ENCODE measurements around the gene PHACTR1.

- TF ChIP-seq, protein P1, sequence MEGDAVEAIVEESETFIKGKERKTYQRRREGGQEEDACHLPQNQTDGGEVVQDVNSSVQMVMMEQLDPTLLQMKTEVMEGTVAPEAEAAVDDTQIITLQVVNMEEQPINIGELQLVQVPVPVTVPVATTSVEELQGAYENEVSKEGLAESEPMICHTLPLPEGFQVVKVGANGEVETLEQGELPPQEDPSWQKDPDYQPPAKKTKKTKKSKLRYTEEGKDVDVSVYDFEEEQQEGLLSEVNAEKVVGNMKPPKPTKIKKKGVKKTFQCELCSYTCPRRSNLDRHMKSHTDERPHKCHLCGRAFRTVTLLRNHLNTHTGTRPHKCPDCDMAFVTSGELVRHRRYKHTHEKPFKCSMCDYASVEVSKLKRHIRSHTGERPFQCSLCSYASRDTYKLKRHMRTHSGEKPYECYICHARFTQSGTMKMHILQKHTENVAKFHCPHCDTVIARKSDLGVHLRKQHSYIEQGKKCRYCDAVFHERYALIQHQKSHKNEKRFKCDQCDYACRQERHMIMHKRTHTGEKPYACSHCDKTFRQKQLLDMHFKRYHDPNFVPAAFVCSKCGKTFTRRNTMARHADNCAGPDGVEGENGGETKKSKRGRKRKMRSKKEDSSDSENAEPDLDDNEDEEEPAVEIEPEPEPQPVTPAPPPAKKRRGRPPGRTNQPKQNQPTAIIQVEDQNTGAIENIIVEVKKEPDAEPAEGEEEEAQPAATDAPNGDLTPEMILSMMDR (conservative IDR thresholded peaks at IDR 0.05; ENCODE audit: low read depth, low read length) = no peak
- TF ChIP-seq EZH2 (IDR thresholded peaks at IDR 0.05; ENCODE audit: low read length, unreplicated experiment) = no peak
Measured at GRCh38 chr6:13203145-13203544, 486.6 kb downstream of the PHACTR1 start.

Measured in PC-3 (cell line).